ENCODE data around the gene DHDH.

The DHDH gene

DNA sequence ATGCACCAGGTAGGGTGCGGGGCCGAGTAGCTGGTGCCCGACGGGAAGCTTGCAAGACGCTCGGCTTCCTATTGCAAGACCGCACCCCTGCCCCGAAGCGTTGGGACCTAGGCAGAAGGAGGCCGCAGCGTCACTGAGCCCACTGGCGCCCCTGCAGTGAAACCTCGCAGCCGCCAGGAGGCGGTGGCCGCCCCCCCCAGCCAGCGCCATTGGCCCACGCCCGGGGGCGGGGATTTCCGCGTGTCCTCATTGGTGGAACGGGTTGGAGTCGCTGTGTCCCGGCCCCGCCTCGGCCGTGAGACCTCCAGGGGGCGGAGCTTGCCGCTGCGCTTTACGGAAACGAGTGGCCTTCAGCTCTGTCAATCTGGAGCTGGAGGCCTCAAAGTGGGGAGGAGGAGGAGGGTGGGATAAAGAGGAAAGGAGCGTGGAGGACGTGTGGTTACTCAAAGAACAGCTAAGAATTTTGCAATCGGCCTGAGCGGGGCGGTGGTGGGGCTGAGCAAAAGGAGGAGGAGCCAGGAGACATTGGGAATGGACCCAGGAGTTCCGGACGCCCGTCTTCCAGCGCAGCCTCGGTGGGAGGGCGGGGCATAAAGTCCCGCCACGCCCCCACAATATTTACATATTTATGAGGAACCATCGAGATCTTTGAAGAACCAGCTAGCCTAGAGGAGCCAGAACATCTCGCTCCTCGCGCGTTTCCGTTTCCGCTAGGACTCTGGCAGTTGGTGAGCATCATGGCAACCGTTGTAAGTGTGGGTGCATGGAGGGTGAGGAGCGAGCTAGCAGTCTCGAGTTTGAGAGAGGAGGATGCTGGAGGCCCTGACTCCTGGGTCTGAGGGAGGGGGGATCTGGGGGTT, 59.9 kb downstream of the DHDH start, which contains the start of the genes GYS1 and RUVBL2:
Gene GYS1 (minus strand): TSS at position 135 of the 860 bp plus-strand sequence. CDS start 197 bp downstream, outside the sequence.
Gene RUVBL2 (plus strand): TSS at position 713 of the 860 bp plus-strand sequence. CDS start 25 bp downstream, at position 738.
- peak; percentile 100 for DNase-seq

DNA sequence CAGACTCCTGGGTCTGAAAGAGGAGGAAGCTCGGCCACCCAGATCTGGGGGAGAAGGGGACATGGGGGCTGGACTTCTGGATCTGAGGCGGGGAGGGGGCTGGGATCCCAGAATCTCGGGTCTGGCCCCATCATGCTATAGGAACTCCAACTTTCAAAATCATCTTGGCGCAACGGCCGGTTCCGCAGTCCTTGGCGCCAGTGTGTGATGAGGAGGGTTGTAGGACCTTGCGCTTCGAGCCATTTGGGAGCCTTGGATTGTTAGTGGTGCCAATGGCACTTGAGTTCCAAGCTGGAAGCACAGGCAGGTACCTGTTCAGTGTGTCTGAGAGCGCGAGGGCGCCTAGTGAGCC, 60.5 kb downstream of the DHDH start:
- DNase-seq: no peak

Data from activated CD4-positive, alpha-beta T cell treated with anti-CD3 and anti-CD28 coated beads for 48 hours (primary cell).